ENCODE results near the gene WDR37. TPM values are rescaled to one million over a fixed set of nuclear protein-coding genes. Genes with fewer than 3 reads are reported as not detected.

WDR37 gene
- total and polyA plus RNA-seq, 10 of the 15 experiments (the other 5 are each of a cell fraction or from before 2014, with no cell fraction given): 1.9 to 11.1 (median 7.1) TPM

DNA sequence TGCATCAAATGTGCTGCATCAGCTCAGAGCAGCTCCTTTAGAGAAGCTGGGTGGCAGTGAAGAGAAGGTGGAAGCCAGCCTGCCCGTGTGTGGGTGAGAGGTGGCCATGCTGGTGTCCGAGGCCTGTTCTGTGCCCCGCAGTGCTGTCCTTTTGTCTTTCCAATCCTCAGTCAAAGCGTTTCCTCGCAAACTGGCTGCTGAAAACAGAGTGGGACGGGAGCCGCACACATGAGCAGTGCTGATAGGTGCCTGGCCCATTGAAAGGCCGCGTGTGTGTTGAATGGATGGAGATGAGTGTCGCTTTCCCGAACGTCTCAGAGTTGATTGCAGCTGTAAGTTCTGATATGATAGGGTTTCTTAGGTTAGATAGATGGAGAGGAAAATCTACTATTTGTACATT lies 39.3 kb downstream of the WDR37 start (continued):
- TF ChIP-seq CEBPZ (IDR thresholded peaks at IDR 0.05; ENCODE audit: low read depth, low read length) (no peak), SMAD1 (IDR thresholded peaks at IDR 0.05; ENCODE audit: low read depth, partially characterized antibody) (no peak)

DNA sequence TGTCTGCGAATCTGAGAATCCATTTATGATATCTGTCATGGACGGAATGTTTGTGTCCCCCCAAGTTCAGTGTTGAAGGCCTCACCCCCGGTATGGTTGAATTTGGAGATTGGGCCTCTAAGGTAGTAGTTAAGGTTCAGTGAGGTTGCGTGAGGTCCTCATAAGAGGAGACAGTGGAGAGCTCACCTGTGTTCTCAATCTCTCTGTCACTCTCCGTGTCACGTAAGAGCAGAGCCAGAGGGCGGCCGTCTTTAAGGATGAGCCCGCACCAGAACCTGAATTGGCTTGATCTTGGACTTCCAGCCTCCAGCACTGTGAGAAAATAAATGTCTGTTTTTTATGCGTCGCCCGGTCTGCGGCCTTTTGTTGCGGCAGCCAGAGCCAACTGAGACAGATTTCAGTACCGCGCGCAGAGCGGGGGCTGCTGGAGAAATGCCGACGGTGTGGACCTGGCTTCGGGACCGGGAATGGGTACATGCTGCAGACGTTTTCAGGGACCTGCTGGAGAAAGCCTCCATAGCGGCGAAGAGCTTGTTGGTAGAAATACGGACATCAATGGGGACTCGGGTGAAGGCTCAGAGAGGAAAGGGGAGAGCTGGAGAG lies 40.2 kb downstream of the WDR37 start:
- intact Hi-C loops (cut with micrococcal nuclease; ENCODE audit: unreplicated experiment): no loop called here
- Histone ChIP-seq H3K27ac (ENCODE audit: control insufficient read depth, insufficient read depth) (no peak overlapping the region), H3K4me3 (no peak overlapping the region), H3K9ac (ENCODE audit: control insufficient read depth, insufficient read depth, low read length) (no peak overlapping the region), H3K27me3 (replicated peaks in 1 of 2; ENCODE audit: control insufficient read depth in 2 of 2, insufficient read depth in 2 of 2, low read length in 1 of 2) (no peaks in the 10 kb centered on the region), H3K79me2 (ENCODE audit: control insufficient read depth, insufficient read depth, low read length) (no peaks in the 10 kb centered on the region), H3K4me1 (ENCODE audit: control insufficient read depth, insufficient read depth, low read length) (peaks cover 7% of the 10 kb centered on the region; the same call in 1 of the 2 replicates), H3K9me3 (replicated peaks; ENCODE audit: control insufficient read depth, insufficient read depth, low read length) (no peaks in the 10 kb centered on the region), H2AFZ (ENCODE audit: control insufficient read depth, low read depth, low read length) (no peak overlapping the region), H3K4me2 (ENCODE audit: control insufficient read depth, insufficient read depth) (no peak overlapping the region), H4K20me1 (ENCODE audit: control insufficient read depth, insufficient read depth) (no peaks in the 10 kb centered on the region), H3K36me3 (ENCODE audit: control insufficient read depth in 2 of 2, insufficient read depth in 2 of 2, low read length in 1 of 2) (peaks cover 14 to 25% of the 10 kb centered on the region in 2 experiments; a peak in 3 of 4 replicates)
- no TSS peak for BruUV-seq (replicated peaks)
- POLR2A ChIA-PET: no interaction called here
- no peak for FAIRE-seq
- no peak for ATAC-seq
- RAD21 ChIA-PET (ENCODE audit: unreplicated experiment): no interaction called here
- CTCF ChIA-PET: no interaction called here
- SMC1A ChIA-PET (ENCODE audit: uncharacterized antibody, unreplicated experiment): no interaction called here
- DNase-seq (ENCODE audit: low read depth, low spot score): no peak
- TF ChIP-seq EP300 (IDR thresholded peaks at IDR 0.05; ENCODE audit: borderline replicate concordance in 1 of 2, control insufficient read depth in 1 of 2, low read depth in 2 of 2, low read length in 2 of 2) (no peak), NR2F1 (conservative IDR thresholded peaks at IDR 0.05) (no peak), IRF4 (IDR thresholded peaks at IDR 0.05; ENCODE audit: low read depth, low read length) (no peak), ZNF622 (IDR thresholded peaks at IDR 0.05) (no peak), YBX1 (IDR thresholded peaks at IDR 0.05) (no peak), RBBP5 (conservative IDR thresholded peaks at IDR 0.05) (no peak), ZSCAN29 (IDR thresholded peaks at IDR 0.05) (no peak), ATF7 (IDR thresholded peaks at IDR 0.05; ENCODE audit: low read depth) (no peak), ZBED1 (IDR thresholded peaks at IDR 0.05; ENCODE audit: borderline replicate concordance) (no peak), BCL11A (IDR thresholded peaks at IDR 0.05; ENCODE audit: low read depth, low read length) (no peak), MXI1 (IDR thresholded peaks at IDR 0.05; ENCODE audit: low read depth, low read length) (no peak), NFYA (IDR thresholded peaks at IDR 0.05; ENCODE audit: borderline replicate concordance, low read depth, low read length) (no peak), MYB (IDR thresholded peaks at IDR 0.05; ENCODE audit: borderline replicate concordance, low read depth, low read length) (no peak), SMC3 (IDR thresholded peaks at IDR 0.05; ENCODE audit: borderline replicate concordance, low read length) (no peak), CHD2 (IDR thresholded peaks at IDR 0.05; ENCODE audit: borderline replicate concordance, low read depth, low read length) (no peak), TCF3 (IDR thresholded peaks at IDR 0.05; ENCODE audit: borderline replicate concordance, insufficient read depth, low read depth, low read length) (no peak)
- WGBS (ENCODE audit: insufficient coverage, insufficient replicate concordance, low lambda C conversion rate, missing lambda C conversion rate): 95% methylated on average over 27 of the region's 27 CpGs
- in situ Hi-C loops (cut with MboI): no loop called here

Measured in GM12878 (cell line).